ENCODE results near the gene EQTN.

DNA sequence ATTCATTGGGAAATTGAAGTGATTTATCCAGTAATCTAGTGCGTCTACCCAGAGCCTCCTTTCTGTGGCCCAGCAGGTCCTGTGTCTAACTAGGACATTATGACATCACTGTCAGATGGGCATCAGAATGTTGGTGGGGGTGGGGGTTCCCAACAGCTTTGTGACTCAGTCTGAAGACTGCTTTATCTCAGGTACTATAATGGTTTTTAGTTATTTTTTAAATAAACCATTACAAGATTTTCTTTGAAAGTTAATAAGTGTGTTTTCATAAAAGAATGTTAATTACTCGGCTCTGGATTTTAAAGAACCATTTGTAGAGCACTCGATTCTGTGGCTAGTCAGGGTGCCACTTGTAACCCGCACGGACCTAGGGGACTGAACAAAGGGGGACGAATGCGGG is at the start of gene EQTN:
- TF ChIP-seq, protein P1, sequence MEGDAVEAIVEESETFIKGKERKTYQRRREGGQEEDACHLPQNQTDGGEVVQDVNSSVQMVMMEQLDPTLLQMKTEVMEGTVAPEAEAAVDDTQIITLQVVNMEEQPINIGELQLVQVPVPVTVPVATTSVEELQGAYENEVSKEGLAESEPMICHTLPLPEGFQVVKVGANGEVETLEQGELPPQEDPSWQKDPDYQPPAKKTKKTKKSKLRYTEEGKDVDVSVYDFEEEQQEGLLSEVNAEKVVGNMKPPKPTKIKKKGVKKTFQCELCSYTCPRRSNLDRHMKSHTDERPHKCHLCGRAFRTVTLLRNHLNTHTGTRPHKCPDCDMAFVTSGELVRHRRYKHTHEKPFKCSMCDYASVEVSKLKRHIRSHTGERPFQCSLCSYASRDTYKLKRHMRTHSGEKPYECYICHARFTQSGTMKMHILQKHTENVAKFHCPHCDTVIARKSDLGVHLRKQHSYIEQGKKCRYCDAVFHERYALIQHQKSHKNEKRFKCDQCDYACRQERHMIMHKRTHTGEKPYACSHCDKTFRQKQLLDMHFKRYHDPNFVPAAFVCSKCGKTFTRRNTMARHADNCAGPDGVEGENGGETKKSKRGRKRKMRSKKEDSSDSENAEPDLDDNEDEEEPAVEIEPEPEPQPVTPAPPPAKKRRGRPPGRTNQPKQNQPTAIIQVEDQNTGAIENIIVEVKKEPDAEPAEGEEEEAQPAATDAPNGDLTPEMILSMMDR (IDR thresholded peaks at IDR 0.05) = no peak
- no peak for TF ChIP-seq EZH2 (IDR thresholded peaks at IDR 0.05; ENCODE audit: borderline replicate concordance, insufficient read depth, low read depth, low read length, poor library complexity, severe bottlenecking)
